Fibroblast of skin of scalp (primary cell): ENCODE measurements around the gene PITPNC1.

ENCODE experiments used
- DNase-seq: peaks from one replicate; pipeline ENCODE4 v3.0.0-alpha.2; 2013

PITPNC1 gene

GRCh38 chr17:67518876-67519275 is 141.8 kb downstream of the PITPNC1 start:
- DNase-seq = peak; percentile 23

GRCh38 chr17:67519801-67520251 is 142.7 kb downstream of the PITPNC1 start:
- DNase-seq = no peak

GRCh38 chr17:67520252-67520906 is 143.3 kb downstream of the PITPNC1 start:
- DNase-seq = no peak

DNA sequence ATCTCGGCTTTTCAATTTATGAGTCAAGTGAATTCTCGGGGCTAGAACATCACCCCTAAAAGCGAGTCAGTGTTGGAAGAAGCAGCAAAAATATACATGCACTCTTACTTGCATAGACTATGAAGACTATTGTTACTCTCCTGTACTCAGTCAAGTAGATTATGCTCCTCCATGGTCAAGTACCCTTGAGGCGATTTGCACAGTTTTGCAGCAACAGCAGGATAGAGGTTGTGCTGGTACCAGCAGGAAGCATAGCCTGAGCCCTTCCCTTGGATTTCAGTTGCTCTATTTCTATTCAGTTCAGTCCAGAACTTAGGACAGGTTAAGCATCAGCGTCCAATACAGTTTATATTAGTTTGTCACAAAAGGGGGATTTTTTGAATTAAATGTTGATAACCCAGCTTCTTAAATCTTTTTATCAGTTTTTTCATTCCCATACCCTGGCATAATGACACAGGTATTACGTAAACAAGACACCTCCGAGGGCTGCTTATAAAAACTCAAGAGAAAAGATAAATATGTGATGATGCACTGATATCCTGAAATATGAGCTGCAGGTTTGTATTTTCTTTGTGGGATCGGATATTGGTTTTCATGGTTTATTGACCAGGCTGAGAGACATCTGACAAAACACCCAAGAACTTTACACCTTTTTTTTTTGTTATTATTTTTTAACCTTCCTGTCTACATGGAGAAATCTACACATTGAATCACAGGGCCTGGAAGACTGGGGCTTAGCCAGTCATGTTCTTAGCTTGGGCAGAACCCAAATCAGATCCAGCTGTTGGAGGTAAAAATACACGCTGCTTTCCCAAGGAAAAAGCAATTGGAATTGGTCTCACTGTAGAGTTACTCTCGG is 144.1 kb downstream of the PITPNC1 start:
- DNase-seq = peak; percentile 35

DNA sequence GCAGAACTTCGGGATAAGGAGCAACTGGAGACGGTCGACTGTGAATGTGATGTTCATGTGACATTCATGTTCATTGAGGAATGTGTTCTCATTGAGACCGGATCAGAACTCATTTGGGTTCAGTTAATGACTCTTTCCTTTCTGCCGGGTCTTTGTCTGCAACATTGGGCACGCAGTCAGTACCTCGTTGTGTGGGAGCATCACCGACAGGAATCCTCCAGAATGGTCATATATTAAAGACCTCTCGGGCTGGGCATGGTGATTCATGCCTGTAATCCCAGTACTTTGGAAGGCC is 144.6 kb downstream of the PITPNC1 start:
- no peak for DNase-seq

DNA sequence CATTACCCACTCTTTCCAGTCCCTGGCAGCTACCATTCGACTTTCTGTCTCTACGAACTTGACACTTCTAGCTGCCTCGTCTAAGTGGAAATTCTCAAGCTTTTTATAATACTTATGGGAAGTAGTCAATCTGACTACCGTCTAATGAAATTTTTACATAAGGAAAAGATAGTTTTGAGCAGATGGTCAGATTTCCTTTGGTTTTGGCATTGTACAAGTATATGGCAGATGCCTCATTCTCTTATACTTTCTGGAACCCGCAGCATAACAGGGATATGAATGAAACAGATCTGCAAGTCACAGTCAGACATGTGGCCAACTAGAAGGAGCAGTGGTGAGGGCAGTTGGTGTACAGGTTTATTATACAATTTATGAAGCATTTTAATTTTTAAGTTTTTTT is 146.0 kb downstream of the PITPNC1 start:
- no peak for DNase-seq

DNA sequence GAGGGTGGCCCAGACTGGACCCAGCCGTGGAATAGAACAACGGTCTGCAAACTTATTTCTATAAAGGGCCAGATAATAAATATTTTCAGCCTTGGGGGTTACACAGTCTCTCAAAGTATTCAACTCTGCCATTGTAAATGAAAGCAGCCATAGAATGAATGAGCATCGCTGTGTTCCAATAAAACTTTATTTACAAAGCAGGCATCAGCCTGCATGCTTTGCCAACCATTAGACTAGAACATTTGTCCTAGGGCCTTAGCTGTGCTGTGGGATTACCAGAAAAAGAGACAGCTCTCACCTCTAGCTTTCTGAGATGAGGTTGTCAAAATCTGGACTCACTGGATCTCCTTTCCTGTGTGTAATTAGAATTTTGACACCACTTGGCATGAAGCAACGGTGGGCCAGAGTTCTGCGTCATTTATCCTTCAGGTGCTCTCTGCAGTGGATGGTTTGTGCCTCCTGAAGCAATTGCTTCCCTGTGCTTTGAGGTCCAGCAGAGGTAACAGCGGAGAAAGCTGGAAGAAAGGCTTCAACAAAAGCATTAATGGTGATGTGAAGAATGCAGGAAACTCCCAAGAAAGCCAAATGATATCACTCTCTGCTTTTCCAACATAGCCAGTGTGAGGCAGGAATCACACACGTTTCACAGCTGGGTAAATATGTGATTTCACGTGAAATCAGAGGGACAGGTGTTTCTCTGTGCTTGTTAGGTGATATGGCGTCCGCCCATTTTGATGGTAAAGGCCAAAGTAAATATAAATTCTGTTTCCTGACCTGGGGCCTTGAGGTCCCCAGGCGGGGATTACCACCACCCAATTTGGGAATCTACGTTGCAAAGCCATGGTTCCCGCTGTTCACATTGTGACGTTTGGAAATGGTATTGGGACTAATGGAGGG is 148.4 kb downstream of the PITPNC1 start:
- no peak for DNase-seq

- DNase-seq = no peak
Observed at GRCh38 chr17:67526700-67527099, 149.6 kb downstream of the PITPNC1 start.

- DNase-seq = peak; percentile 82
Observed at GRCh38 chr17:67528751-67529436, 151.8 kb downstream of the PITPNC1 start.

GRCh38 chr17:67531291-67531690 is 154.2 kb downstream of the PITPNC1 start:
- no peak for DNase-seq

- DNase-seq = no peak
Observed at GRCh38 chr17:67532326-67532871, 155.3 kb downstream of the PITPNC1 start.

GRCh38 chr17:67534941-67535340 is 157.9 kb downstream of the PITPNC1 start:
- DNase-seq = no peak

GRCh38 chr17:67542219-67543114 is 165.4 kb downstream of the PITPNC1 start:
- DNase-seq = no peak

GRCh38 chr17:67544364-67544955 is 167.4 kb downstream of the PITPNC1 start:
- DNase-seq = no peak

DNA sequence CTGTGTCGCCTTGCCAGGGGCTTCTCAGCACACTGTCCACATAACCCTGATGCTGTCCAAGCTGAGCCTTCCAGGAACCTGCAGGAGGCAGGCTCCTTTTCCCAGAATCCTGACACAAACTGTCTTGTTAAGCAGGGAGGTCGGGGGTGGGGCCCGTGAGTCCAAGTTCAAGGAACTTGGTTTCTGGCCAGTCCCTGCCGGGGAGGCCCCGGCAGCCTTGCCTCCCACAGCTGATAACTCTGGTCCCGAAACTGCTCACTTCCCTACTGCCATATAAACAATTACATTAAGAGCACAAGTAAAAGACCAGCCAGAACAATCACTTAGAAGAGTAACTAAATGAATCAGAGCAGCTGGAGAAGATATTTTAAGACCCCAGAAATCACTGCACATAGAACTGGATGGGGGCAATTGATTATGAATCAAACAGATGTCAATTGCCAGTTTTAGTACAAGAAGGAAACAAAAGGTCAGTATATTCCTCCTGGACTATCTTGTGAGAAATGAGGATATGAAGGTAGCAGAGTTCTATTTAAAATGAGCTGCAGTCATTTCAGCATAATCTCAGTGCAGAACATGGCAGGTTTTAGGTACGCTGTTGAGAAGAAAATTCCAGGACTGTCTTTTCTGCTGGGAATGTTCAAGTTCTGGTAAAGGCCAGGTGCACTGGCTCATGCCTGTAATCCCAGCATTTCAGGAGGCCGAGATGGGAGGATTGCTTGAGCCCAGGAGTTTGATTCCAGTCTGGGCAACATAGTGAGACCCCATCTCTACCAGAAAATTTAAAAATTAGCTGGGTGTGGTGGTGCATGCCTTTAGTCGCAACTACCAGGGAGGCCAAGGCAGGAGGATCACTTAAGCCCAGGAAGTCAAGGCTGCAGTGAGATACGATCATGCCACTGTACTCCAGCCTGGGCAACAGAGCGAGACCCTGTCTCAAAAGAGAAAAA is 169.8 kb downstream of the PITPNC1 start:
- peak; percentile 35 for DNase-seq

GRCh38 chr17:67548693-67549092 is 171.6 kb downstream of the PITPNC1 start:
- DNase-seq = no peak

DNA sequence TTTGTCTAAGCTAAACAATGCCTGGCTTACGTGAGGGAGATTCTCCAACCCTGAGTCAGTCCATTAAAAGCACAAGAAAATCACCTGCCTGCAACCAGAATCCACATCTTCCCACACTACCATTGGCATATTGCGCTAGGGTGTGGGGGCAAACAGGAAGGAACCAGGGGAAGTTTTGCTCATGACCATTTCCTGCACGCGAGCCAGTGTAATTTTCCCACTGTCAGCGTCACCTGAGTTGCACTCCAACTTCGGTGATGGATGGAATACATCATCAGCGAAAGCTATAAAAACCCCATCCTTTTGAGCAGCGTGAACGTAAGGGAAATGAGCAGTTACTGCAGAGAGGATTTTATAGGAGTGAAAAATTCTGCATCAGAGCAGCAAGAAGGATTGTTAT is 172.7 kb downstream of the PITPNC1 start:
- DNase-seq = no peak

DNA sequence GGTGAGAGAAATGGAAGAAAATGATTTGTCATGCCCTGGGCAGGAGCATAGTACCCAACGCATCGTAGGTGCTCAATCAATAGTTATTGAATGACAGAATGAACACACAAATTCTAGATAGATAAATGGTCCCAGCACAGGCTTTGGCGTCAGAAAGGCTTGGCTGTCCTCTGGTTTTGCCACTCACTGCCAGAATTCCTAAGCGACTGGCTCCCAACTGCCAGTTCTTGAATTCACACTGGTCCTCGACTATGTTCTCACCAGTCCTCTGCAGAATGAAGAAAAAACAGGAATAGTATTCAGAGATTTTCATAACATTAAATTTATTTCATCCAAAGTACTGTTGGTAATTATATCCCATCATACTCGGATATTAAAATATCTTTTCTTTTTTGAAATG is 177.6 kb downstream of the PITPNC1 start:
- DNase-seq = no peak

GRCh38 chr17:67555855-67556254 is 178.8 kb downstream of the PITPNC1 start:
- no peak for DNase-seq
